ENCODE results near the gene CMTM3. TPM values are rescaled to one million over a fixed set of nuclear protein-coding genes. Genes with fewer than 3 reads are reported as not detected.
"Not testable (repeated sequence)": the region's sequence is repeated elsewhere in the genome, so short reads cannot be mapped to it uniquely, and the experiment has no call there.

The CMTM3 gene
- total and polyA plus RNA-seq, 2 experiments from 2014 or later = 32.6 to 47.0 TPM

DNA sequence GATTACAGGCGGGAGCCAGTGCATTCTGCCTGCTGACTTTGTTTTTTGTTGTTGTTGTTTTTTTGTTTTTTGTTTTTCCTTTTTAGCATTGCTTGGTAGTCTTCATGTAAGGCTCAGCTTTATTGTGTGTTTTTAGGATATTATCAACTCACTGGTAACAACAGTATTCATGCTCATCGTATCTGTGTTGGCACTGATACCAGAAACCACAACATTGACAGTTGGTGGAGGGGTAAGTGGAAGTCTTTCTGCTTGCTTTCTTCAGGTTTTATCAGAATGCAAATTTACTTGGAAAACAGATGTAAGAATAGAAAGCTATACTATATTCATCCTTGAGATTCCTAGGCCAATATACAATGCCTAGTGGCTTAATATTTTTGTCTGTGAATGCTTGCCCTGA lies 41.5 kb upstream of the CMTM3 start:
- H3F3A ChIP-seq (ENCODE audit: insufficient read depth) = peaks cover 7% of the 10 kb centered on the region
- no peaks in the 10 kb centered on the region for H3K9me3 ChIP-seq (ENCODE audit: low read depth)
- in situ Hi-C loops (cut with MboI) = no loop called here
- no peaks in the 10 kb centered on the region for H3K36me3 ChIP-seq (ENCODE audit: low read depth)
- no peak overlapping the region for H3K27ac ChIP-seq
- H3K9ac ChIP-seq = no peak overlapping the region
- DNase-seq = no peak
- no peak overlapping the region for H3K4me2 ChIP-seq (ENCODE audit: unreplicated experiment)
- no peak overlapping the region for H2AFZ ChIP-seq
- H3K4me3 ChIP-seq = no peak overlapping the region
- H3K4me1 ChIP-seq (ENCODE audit: insufficient read depth) = peaks cover under 1% of the 10 kb centered on the region; the same call in 1 of the 2 replicates
- TF ChIP-seq EZH2phosphoT487 (IDR thresholded peaks at IDR 0.05; ENCODE audit: insufficient read depth, low read depth) (no peak), EZH2 (IDR thresholded peaks at IDR 0.05; ENCODE audit: insufficient read depth, poor library complexity, severe bottlenecking) (no peak)
- WGBS, 2 experiments (ENCODE audit: low coverage in 1 of 2, low lambda C conversion rate in 2 of 2, missing lambda C conversion rate in 2 of 2) = 82 to 87% methylated on average over 2 of the region's 2 CpGs
- H3K9me2 ChIP-seq (ENCODE audit: insufficient read depth) = no peaks in the 10 kb centered on the region
- no peaks in the 10 kb centered on the region for H4K20me1 ChIP-seq (ENCODE audit: insufficient read depth)
- H3K79me2 ChIP-seq (ENCODE audit: insufficient read depth) = peaks cover 28% of the 10 kb centered on the region
- no peaks in the 10 kb centered on the region for H3K27me3 ChIP-seq (replicated peaks; ENCODE audit: insufficient read depth)

- H3K36me3 ChIP-seq (ENCODE audit: low read depth) = no peaks in the 10 kb centered on the region
Observed at GRCh38 chr16:66563574-66564334, 40.8 kb upstream of the CMTM3 start.

GRCh38 chr16:66566051-66566901 lies 38.2 kb upstream of the CMTM3 start, which contains the start of gene CMTM1:
CMTM1 (plus strand) TSS chr16:66566439; CDS start chr16:66566514, 75 bp downstream.
- Histone ChIP-seq H3K4me2 (ENCODE audit: unreplicated experiment) (no peak within 1 kb of the TSS), H3K27me3 (replicated peaks; ENCODE audit: insufficient read depth) (no peaks in the 10 kb centered on the region), H3K4me3 (no peak within 1 kb of the TSS), H3K27ac (no peak within 1 kb of the TSS), H3K4me1 (ENCODE audit: insufficient read depth) (peaks cover 24% of the 10 kb centered on the region), H3K9ac (no peak within 1 kb of the TSS), H3K36me3 (ENCODE audit: low read depth) (no peaks in the 10 kb centered on the region), H3K9me2 (ENCODE audit: insufficient read depth) (no peaks in the 10 kb centered on the region), H3K9me3 (ENCODE audit: low read depth) (no peaks in the 10 kb centered on the region), H2AFZ (no peak within 1 kb of the TSS), H3F3A (ENCODE audit: insufficient read depth) (peaks cover 25% of the 10 kb centered on the region), H4K20me1 (ENCODE audit: insufficient read depth) (no peaks in the 10 kb centered on the region), H3K79me2 (ENCODE audit: insufficient read depth) (peaks cover 8% of the 10 kb centered on the region; the same call in 1 of the 2 replicates)
- TF ChIP-seq EZH2phosphoT487 (IDR thresholded peaks at IDR 0.05; ENCODE audit: insufficient read depth, low read depth) (no peak), EZH2 (IDR thresholded peaks at IDR 0.05; ENCODE audit: insufficient read depth, poor library complexity, severe bottlenecking) (no peak)
- no peak for DNase-seq
- in situ Hi-C loops (cut with MboI) = no loop called here
- WGBS, 2 experiments (ENCODE audit: low coverage in 1 of 2, low lambda C conversion rate in 2 of 2, missing lambda C conversion rate in 2 of 2) = 95 to 98% methylated on average over 15 to 54 of the region's 54 CpGs

More at GRCh38 chr16:66563574-66564334, 40.8 kb upstream of the CMTM3 start:
- in situ Hi-C loops (cut with MboI) = no loop called here
- Histone ChIP-seq H3K9me3 (ENCODE audit: low read depth) (no peaks in the 10 kb centered on the region), H3K4me1 (ENCODE audit: insufficient read depth) (peaks cover 8% of the 10 kb centered on the region), H3K27ac (no peak overlapping the region), H3K4me2 (ENCODE audit: unreplicated experiment) (no peak overlapping the region), H3F3A (ENCODE audit: insufficient read depth) (peaks cover 15% of the 10 kb centered on the region), H3K27me3 (replicated peaks; ENCODE audit: insufficient read depth) (no peaks in the 10 kb centered on the region), H3K9me2 (ENCODE audit: insufficient read depth) (no peaks in the 10 kb centered on the region), H3K4me3 (no peak overlapping the region), H4K20me1 (ENCODE audit: insufficient read depth) (no peaks in the 10 kb centered on the region), H3K9ac (no peak overlapping the region), H3K79me2 (ENCODE audit: insufficient read depth) (peaks cover 22% of the 10 kb centered on the region), H2AFZ (no peak overlapping the region)
- no peak for DNase-seq
- 88 to 97% methylated on average over 2 of the region's 2 CpGs for WGBS, 2 experiments (ENCODE audit: low coverage in 1 of 2, low lambda C conversion rate in 2 of 2, missing lambda C conversion rate in 2 of 2)
- TF ChIP-seq EZH2phosphoT487 (IDR thresholded peaks at IDR 0.05; ENCODE audit: insufficient read depth, low read depth) (no peak), EZH2 (IDR thresholded peaks at IDR 0.05; ENCODE audit: insufficient read depth, poor library complexity, severe bottlenecking) (no peak)

GRCh38 chr16:66567270-66567669 lies 37.2 kb upstream of the CMTM3 start:
- DNase-seq; H3K4me2 ChIP-seq (ENCODE audit: unreplicated experiment); H3K27ac ChIP-seq; H3K9ac ChIP-seq; H3K36me3 ChIP-seq (ENCODE audit: low read depth); H3K79me2 ChIP-seq (ENCODE audit: insufficient read depth); H3K9me2 ChIP-seq (ENCODE audit: insufficient read depth); H3K9me3 ChIP-seq (ENCODE audit: low read depth); H2AFZ ChIP-seq; H3K4me3 ChIP-seq; H3K27me3 ChIP-seq (replicated peaks; ENCODE audit: insufficient read depth); H4K20me1 ChIP-seq (ENCODE audit: insufficient read depth); in situ Hi-C loops (cut with MboI): not testable (repeated sequence)
- H3F3A ChIP-seq (ENCODE audit: insufficient read depth) = peaks cover 25% of the 10 kb centered on the region
- 93 to 97% methylated on average over 2 to 3 of the region's 3 CpGs for WGBS, 2 experiments (ENCODE audit: low coverage in 1 of 2, low lambda C conversion rate in 2 of 2, missing lambda C conversion rate in 2 of 2)
- peaks cover 24% of the 10 kb centered on the region for H3K4me1 ChIP-seq (ENCODE audit: insufficient read depth)

Data from GM23248 (cell line).